Hindlimb muscle (tissue), 1 donor: ENCODE measurements around the gene ARMH4. TPM values are rescaled to one million over a fixed set of nuclear protein-coding genes. Genes with fewer than 3 reads are reported as not detected.

ENCODE experiments used
- DNase-seq: peaks from one replicate; pipeline ENCODE4 v3.0.0-alpha.2; 2013
- polyA plus RNA-seq: library from polyadenylated mRNA; unstranded; fragments of 120-200 nt; gene quantifications from one replicate; pipeline ENCODE4 v1.2.1, GENCODE V29; 2013; ENCODE audit not compliant: insufficient read length

Gene ARMH4
- polyA plus RNA-seq, 1 donor = 5.1 TPM

GRCh38 chr14:58096731-58097130 lies 55.3 kb downstream of the ARMH4 start:
- no peak for DNase-seq

DNA sequence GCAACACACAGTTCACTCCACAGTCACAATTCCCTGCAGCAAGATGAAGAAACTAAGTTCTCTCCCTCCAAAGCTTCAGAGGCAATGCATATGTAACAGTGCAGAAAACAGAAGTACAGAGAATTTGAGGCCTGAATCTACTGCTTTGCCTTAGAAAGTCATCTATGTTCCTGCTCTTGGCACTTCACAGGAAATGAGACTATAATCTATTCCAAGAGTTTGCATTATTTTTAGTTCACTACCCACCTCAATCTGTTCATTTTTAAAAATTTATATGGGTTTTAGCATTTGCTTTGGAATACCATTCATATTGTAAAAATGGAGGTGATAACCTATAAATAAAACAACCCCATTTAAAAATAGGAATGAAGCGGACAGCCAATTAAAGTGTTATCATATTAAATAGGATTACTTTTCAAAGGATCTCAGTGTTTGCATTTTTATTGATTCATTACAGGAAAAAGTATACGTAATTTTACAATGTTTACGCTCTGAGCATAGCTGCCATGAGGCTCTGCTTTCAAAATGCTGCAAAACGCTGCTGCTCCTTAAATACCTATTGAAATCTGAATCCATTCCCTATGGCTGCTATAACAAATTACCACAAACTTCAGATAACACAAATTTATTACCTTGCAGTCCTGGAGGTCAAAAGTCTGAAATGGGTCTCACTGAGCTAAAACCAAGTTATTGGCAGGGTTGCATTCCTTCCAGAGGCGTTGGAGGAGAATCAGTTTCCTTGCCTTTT lies 60.0 kb downstream of the ARMH4 start:
- no peak for DNase-seq

- DNase-seq = no peak
Measured at GRCh38 chr14:58089612-58090011, 62.4 kb downstream of the ARMH4 start.

DNA sequence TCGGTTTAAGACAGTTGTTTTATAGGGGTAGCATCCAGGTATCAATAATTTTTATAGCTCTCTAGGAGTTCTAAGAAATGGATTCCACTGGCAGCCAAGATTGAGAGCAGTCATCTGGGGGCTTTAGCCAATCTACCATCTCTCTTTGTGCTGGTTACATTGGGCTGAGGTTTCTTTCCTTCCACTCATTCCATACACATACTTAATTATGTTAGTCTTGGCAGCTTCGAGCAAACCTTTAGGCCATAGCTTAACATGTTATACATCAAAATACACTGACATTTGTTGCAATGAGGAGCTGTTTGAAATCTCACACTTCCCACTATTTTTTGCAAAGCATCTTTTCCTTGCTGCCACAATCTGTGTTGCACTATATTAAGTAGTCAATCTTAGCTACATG lies 63.1 kb downstream of the ARMH4 start:
- DNase-seq = no peak

DNA sequence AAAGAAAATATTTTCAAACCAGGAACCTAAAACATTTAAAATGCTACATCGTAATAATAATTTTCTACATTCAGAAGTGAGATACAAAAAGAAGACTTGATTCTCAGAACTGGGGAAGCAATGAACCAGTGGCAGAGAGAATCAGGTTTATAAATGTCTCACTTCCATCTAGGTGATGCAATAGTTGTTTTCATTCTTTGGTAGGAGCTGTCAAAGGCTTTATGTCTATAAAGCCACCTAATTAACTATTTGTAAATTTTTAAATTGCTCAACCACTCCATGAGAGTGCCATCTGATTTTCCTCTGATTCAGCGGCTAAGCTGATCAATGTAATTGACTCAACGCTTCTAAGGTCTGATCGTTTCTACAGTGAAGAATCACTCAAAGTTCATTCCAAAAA lies 66.1 kb downstream of the ARMH4 start:
- DNase-seq = no peak

DNA sequence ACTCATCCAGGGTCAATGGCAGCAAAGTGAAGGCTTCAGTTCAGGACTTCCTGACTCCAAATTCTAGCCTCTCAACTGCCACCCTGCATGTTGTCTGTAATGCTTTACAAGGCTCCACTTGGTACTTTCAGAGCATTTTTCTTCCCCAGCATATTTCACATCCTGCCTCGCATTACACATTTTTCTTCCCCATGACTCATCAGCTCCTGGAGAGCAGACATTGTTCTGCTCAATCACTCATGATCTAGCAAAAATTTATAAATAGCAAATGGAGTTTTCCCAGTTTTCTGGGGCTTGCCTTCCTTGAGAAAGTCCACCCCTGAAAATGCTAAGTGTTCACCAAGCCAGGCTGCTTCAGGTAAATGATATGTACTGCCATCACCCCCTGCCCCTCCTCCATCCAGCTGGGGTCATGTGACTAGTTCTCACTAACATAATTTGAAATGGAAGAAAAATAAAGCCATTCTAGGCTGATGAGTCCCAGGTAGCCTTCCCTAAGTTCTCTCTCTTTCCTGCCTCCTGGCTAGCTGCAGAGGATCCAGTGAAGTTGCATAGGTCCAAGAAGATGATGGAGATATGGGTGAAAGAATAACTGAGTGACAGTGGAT lies 69.4 kb downstream of the ARMH4 start:
- peak; percentile 23 for DNase-seq

GRCh38 chr14:58082011-58082410 lies 70.0 kb downstream of the ARMH4 start:
- no peak for DNase-seq

DNA sequence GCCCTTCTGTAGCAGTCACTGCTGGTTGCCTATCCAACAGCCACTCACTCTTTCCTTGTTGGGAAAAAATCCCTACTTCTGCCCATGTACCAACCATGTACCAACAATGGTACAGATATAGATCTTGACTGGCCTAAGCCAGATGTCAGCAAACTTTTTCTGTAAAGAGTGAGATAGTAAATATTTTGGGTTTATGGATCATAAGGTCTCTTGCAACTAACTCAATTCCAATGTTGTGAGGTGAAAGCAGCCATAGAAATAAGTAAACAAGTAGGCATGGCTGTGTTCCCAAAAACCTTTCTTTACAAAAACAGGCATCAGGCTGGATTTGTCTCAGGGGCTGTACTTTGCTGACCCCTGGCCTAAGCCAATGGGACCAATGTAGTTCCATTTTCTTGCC lies 73.5 kb downstream of the ARMH4 start:
- no peak for DNase-seq

GRCh38 chr14:58078068-58078467 lies 73.9 kb downstream of the ARMH4 start:
- no peak for DNase-seq

- DNase-seq = no peak
Measured at GRCh38 chr14:58077621-58078020, 74.4 kb downstream of the ARMH4 start.

GRCh38 chr14:58073516-58073915 lies 78.5 kb downstream of the ARMH4 start:
- no peak for DNase-seq

DNA sequence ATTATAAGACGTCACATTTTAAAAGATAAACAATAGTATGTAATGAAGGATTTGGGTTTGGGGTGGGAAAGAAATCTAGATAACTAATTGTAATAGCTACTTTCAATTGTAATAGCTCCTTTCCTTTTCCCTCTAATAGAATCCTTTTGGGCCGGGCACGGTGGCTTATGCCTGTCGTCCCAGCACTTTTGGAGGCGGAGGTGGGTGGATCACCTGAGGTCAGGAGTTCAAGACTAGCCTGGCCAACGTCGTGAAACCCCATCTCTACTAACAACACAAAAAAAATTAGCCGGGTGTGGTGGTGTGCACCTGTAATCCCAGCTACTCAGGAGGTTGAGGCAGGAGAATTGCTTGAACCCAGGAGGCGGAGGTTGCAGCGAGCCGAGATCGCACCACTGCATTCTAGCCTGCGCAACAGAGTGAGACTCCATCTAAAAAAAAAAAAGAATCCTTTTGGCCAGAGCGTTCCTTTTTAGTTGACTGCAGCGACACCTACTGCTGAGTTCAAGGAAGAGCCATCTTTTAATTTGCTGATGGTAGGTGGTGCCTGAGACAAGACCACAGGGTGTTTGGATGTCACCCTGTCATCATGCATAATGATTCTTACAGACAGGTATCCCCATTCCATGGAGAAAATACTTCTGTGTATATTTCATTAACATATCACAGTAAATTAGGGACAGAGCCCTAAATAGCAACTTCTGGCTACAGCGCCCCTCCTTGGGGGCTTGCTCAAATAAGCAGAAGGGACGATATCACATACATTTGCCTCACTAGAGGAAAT lies 79.5 kb downstream of the ARMH4 start:
- peak; percentile 57 for DNase-seq

GRCh38 chr14:58071341-58071740 lies 80.7 kb downstream of the ARMH4 start:
- no peak for DNase-seq

DNA sequence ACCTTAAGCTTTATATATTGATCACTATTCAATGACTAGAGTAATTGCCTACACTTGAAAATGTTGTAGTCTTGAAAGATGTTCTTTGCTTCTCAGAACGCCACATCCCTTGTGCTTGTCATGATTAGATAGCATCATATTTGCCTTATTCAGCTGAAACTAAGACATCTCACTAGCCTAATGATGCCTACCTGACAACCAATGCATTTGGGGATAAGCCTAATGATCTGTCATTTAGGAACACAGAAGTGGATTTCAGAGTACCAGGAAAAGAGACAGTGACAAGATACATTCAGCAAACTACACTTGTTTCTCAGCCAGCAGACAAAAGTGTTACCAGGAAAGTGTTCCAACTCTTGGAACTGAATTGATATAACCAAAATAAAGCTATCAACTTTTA lies 83.7 kb downstream of the ARMH4 start:
- DNase-seq = no peak

DNA sequence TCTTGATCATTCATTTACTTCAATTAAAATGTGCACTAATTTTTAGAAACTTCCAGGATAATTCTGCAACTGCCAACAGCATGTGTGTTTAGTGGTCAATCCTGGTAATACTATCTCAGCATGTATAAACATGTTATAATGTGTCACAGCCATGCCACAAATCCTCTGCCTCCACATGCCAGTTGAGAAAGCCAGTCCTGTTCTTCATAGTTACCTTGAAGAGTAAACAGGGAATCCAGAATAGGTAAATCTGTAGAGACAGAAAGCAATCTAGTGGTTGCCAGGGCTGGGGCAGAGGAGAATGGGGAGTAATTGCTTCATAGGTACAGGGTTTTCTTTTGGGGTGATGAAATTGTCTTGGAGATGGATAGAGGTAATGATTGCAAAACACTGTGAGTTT lies 85.9 kb downstream of the ARMH4 start:
- no peak for DNase-seq

- DNase-seq = no peak
Measured at GRCh38 chr14:58061581-58061980, 90.4 kb downstream of the ARMH4 start.

GRCh38 chr14:58060898-58061297 lies 91.1 kb downstream of the ARMH4 start:
- DNase-seq = no peak

- no peak for DNase-seq
Measured at GRCh38 chr14:58060077-58060476, 91.9 kb downstream of the ARMH4 start.

GRCh38 chr14:58059126-58059525 lies 92.9 kb downstream of the ARMH4 start:
- no peak for DNase-seq

DNA sequence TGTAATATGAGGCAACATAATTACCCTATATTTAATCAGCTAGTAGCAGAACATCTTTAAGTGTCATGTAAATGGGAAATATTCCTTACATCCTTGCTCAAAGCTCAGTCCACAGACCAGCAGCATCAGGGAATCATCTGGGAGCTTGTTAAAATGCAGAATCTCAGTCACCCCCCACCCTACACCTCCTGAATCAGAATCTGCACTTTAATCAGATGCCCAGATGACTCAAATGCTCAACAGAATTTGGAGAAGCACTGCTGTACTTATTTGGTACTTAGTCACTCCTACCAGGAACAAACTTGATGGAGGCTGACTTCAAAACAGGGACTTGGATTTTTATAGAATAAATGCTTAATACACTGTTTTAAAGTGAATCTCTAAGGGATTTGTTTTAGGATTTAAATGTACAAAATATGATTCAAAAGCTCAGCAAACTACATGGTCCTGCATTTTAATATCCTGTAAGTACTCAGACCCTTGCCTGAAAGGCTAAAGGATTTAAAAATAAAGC lies 96.5 kb downstream of the ARMH4 start:
- no peak for DNase-seq

DNA sequence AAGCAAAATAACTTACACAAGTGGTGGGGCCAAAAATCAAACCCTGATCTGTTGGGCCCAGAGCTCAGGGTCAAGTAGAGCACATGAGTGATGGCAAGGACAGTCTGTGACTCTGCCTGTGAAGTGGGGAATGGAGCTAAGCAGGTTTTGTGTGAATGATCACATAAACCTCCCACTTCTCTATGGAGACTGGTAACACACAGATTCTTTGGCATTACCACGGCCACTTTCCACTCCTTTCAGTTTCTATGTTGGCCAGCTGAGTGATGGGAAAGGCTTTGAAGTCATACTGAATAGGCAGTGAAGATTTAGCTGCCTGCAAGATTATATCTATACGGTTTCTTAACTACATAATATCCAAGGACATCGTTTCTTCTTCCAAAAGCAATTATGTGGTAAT lies 97.9 kb downstream of the ARMH4 start:
- DNase-seq = peak; percentile 11

DNA sequence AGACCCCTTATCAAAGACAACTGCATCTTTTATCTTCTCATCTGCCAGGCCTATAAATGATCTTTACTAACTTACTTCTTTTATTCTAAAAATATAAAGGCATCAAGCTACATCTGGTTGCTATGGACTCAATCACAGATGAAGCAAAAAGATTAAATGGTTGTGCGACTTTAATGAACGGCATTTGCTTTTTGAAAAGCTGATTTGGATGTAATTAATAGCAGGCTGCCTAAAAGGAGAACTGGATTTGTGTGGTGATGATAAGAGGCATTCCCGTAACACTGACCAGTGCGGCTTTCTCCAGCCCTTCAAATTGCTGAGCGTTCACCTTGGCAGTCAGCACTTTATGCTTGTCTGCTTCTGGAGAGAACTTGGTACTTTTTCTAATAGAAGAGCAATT lies 103.8 kb downstream of the ARMH4 start:
- no peak for DNase-seq

DNA sequence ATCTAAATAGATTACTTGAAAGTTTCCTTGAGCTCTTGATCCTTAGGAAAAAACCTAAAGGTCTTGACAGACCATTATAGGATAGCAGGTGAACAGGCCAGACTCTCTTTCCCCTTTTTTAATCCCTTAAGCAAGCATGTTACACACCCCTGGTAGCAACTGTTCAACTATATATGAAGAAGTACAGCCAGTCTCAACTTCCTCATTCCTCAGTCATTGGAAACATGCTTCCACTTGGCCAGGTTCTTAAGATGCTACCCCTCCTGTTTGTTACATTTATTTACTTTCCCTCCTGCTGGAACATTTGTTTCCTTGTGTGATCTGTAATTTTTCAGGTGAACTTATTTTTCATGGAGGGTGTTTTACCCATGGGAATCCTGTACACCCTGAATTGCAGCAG lies 124.1 kb downstream of the ARMH4 start:
- DNase-seq = no peak

DNA sequence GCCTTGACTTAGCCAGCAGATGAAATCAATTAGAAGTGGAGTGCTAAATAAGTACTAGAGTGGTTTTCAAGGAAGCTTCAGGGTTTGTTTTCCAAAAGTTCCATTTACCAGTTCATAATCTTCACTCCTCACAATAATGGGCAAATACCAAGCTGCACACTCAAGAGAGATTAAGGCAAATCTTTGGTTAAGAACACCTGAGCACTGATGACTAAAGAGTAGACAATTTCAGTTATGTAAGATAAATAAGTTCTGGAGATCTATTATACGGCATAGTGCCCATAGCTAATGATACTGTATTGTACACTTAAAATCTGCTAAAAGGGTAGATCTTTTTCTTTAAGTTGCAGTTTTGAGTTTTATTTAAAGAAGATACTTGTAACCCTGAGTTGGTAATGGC lies 125.0 kb downstream of the ARMH4 start:
- no peak for DNase-seq
